Heart left ventricle (tissue), 16 donors: ENCODE results near the gene BTG4. TPM values are rescaled to one million over a fixed set of nuclear protein-coding genes. Genes with fewer than 3 reads are reported as not detected.

Experiments
- ATAC-seq, 4 donors: fragments of 200-7000 bp; cut with Tn5 transposase; one replicate each; pipeline ENCODE4 v1.9.1; 2020 to 2022; ENCODE audit warnings: moderate library complexity in 4 of 4, mild to moderate bottlenecking in 3 of 4, moderate number of reproducible peaks in 1 of 4
- DNase-seq, 5 donors: peaks; one replicate each; pipeline ENCODE4 v3.0.0-alpha.2; 2020
- H3K27ac ChIP-seq, 12 donors: fragments of 200-600 bp; sonication (generic) in 4 of 12; one replicate each; pipeline versions ENCODE4 v1.5.0 to v1.8.0; 2016 to 2022; ENCODE audit warnings: mild to moderate bottlenecking in 2 of 12
- H3K27me3 ChIP-seq, 9 donors: fragments of 200-600 bp; sonication (generic) in 2 of 9; one replicate each; pipeline versions ENCODE4 v1.5.1 to v1.8.0; 2016 to 2022; ENCODE audit warnings: mild to moderate bottlenecking in 3 of 9
- H3K36me3 ChIP-seq, 9 donors: fragments of 200-600 bp; sonication (generic) in 2 of 9; one replicate each; pipeline versions ENCODE4 v1.5.0 to v1.8.0; 2018 to 2022; ENCODE audit warnings: mild to moderate bottlenecking in 2 of 9
- H3K4me1 ChIP-seq, 12 donors: fragments of 200-600 bp; sonication (generic) in 4 of 12; one replicate each; pipeline versions ENCODE4 v1.5.0 to v1.8.0; 2016 to 2022; ENCODE audit warnings: mild to moderate bottlenecking in 3 of 12
- H3K4me3 ChIP-seq, 12 donors: fragments of 200-600 bp; sonication (generic) in 4 of 12; one replicate each; pipeline versions ENCODE4 v1.5.0 to v1.8.0; 2017 to 2022; ENCODE audit warnings: mild to moderate bottlenecking in 9 of 12, moderate library complexity in 4 of 12
- H3K9me3 ChIP-seq, 12 donors: fragments of 200-600 bp; sonication (generic) in 4 of 12; one replicate each; pipeline versions ENCODE4 v1.5.0 to v1.8.0; 2016 to 2022; ENCODE audit warnings: mild to moderate bottlenecking in 1 of 12
- CTCF ChIP-seq, 12 donors: fragments of 200-600 bp; sonication (generic) in 4 of 12; IDR thresholded peaks; one replicate each; pipeline versions ENCODE4 v1.5.0 to v1.8.0; 2018 to 2022; ENCODE audit warnings: antibody characterized with exemption in 12 of 12, mild to moderate bottlenecking in 5 of 12
- POLR2A ChIP-seq, 2 donors: fragments of 450-650 bp; IDR thresholded peaks; one replicate each; pipeline ENCODE4 v1.6.1; 2017; ENCODE audit warnings: antibody characterized with exemption in 2 of 2, mild to moderate bottlenecking in 2 of 2, moderate library complexity in 2 of 2
- WGBS, 4 donors: extraction: QIAGEN DNeasy Blood & Tissue Kit in 2 of 4; methylation state at CpG; one replicate each; pipeline versions ENCODE4 v1.1.5 to v1.1.7; 2013 to 2018; 5-methylcytosine and 5-hydroxymethylcytosine counted together
- intact Hi-C, 10 donors: fragments of 100-400 bp; cut with DNase I; formaldehyde crosslinking; loops; one replicate each; pipeline versions ENCODE4 v1.11.1 to v1.14.2; 2022
- polyA plus RNA-seq, 2 donors: library from polyadenylated mRNA; stranded (reverse); fragments of 200-250 nt; gene quantifications; one replicate each; pipeline ENCODE4 v1.2.3, GENCODE V29; 2013
- total RNA-seq, 9 donors: library from RNA; depleted of rRNA in 2 of 9; stranded (reverse); fragments of >200 nt in 2 of 9; fragmentation: NEBNext Ultra II Directional in 3 of 9; extraction: Animal tissue kit (Norgen Biotek cat#: 25700) in 3 of 9; gene quantifications; one replicate each; pipeline versions ENCODE4 v1.1.0 to v1.2.4, GENCODE V29; 2016 to 2023
- donor health status: ischemic (EF 13 %, LVEDD 7.1; RV severe dilation, severe dysfunction).
- donor health status: healthy with polysubstance abuse.
- donor health status: DM: no; HTN: yes; CAD: no.
- donor health status: DM: no; HTN: no; CAD: no.
- donor health status: ischemic (EF 25% LVEDD 6.9; RV normal size, moderate dysfunction).
- donor health status: ischemic (EF 25% LVEDD 5.7; RV mildly dilated, moderate dysfunction).
- donor health status: healthy.
- donor health status: DM: yes; HTN: yes; CAD: no.
- donor health status: ischemic (EF 35%, LVEDD 5.7; RV mildly dilated, moderate dysfunction).
- donor health status: nonischemic (EF 11% LVEDD 7.7; RV severe dilation, severe dysfunction).
- donor health status: DM: yes; HTN: yes; CAD: no.
- donor health status: PGD.
- donor health status: ischemic (EF 29% LVEDD 5.4; RV normal size, mild dysfunction).
- donor health status: nonischemic (EF 23%, LVEDD 6.1; RV moderate dilation, normal function).

The BTG4 gene
- total and polyA plus RNA-seq, 11 donors = not detected

DNA sequence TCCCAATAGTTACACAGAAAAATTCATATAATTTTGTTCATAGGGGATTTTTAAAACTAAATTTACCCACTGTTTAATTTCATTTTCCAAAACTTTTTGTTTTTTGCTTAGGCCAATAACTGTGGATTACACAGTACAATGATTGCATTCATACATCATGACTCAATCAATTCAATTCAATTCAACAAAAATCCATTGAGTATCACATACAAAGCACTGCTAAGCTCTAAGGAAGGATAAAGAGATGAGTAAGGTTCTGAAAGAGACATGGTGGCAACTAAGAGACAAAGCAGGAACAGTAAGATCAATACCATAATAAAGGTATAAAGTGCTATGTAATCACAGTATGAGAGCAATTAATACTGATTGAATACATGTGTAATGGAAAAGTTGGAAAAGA lies 18.9 kb upstream of the BTG4 start:
- Histone ChIP-seq H3K9me3 (no peaks in the 10 kb centered on the region), H3K4me1 (no peaks in the 10 kb centered on the region), H3K36me3 (no peaks in the 10 kb centered on the region), H3K4me3 (no peak overlapping the region), H3K27me3 (peaks cover 0 to 11% (median 2%) of the 10 kb centered on the region in 9 donors), H3K27ac (no peak overlapping the region)
- ATAC-seq (no peak), DNase-seq (no peak)
- TF ChIP-seq CTCF (IDR thresholded peaks at IDR 0.05) = no peak
- no peak for TF ChIP-seq POLR2A (IDR thresholded peaks at IDR 0.05)
- intact Hi-C loops = no loop called here

GRCh38 chr11:111530091-111530490 lies 17.9 kb upstream of the BTG4 start:
- H3K27me3 ChIP-seq = peaks cover 0 to 11% (median 0%) of the 10 kb centered on the region in 9 donors

DNA sequence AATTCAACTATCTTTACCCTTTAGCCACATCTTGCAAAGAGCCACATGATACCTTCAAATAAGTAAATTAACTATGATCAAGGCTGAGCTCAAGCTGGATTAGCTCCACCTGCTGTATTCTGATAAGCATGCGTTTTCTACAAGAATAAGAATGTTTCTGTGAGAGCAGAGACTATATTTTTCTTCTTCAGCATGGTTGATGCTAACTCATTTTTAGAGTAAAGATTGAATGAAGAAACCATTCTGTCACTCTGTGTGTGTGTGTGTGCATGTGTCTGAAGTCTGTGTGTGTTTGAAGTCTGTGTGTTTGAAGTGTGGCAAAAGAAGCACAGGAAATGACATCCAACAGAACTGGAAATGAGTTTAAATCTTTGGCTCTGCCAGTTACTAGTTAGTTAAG lies 16.4 kb upstream of the BTG4 start:
- WGBS, 4 donors = 43 to 59% (median 57%) methylated on average over 1 of the region's 1 CpG
- no peak for ATAC-seq
- no peak overlapping the region for H3K4me3 ChIP-seq

More at GRCh38 chr11:111530091-111530490, 17.9 kb upstream of the BTG4 start:
- H3K9me3 ChIP-seq = no peaks in the 10 kb centered on the region
- intact Hi-C loops = no loop called here
- no peak overlapping the region for H3K4me3 ChIP-seq
- TF ChIP-seq CTCF (IDR thresholded peaks at IDR 0.05) (no peak), POLR2A (IDR thresholded peaks at IDR 0.05) (no peak)
- WGBS, 4 donors = 78 to 85% (median 81%) methylated on average over 3 of the region's 3 CpGs
- H3K36me3 ChIP-seq = no peaks in the 10 kb centered on the region
- no peak overlapping the region for H3K27ac ChIP-seq
- no peak for ATAC-seq
- H3K4me1 ChIP-seq = no peaks in the 10 kb centered on the region
- no peak for DNase-seq

DNA sequence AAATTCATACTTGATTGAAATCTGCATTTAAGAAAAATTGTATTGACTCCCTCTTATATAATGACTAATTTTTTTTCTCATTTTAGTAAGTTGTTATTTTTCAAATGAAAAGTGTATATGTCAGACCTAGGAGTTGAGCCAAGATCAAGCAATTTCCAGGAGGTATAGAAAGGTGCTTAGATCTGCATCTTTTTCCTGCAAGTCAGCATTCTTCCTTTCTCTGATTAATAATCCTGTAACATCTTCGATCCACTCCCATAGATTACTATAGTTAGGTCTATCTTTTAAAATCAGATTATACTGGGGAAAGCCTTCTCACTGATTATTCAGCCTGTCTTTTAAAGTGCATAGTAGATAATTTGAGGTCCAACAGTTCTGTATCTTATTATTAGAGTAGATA lies 15.1 kb upstream of the BTG4 start:
- no peak overlapping the region for H3K4me3 ChIP-seq
- intact Hi-C loops = no loop called here
- no peaks in the 10 kb centered on the region for H3K9me3 ChIP-seq
- TF ChIP-seq POLR2A (IDR thresholded peaks at IDR 0.05) (no peak), CTCF (IDR thresholded peaks at IDR 0.05) (no peak)
- 85 to 92% (median 87%) methylated on average over 1 of the region's 1 CpG for WGBS, 4 donors
- no peaks in the 10 kb centered on the region for H3K27me3 ChIP-seq
- DNase-seq (no peak), ATAC-seq (no peak)
- no peaks in the 10 kb centered on the region for H3K36me3 ChIP-seq
- no peak overlapping the region for H3K27ac ChIP-seq
- H3K4me1 ChIP-seq = no peaks in the 10 kb centered on the region

More for the DNA sequence above, 16.4 kb upstream of the BTG4 start:
- Histone ChIP-seq H3K9me3 (no peaks in the 10 kb centered on the region), H3K4me1 (no peaks in the 10 kb centered on the region), H3K36me3 (no peaks in the 10 kb centered on the region), H3K27ac (no peak overlapping the region), H3K27me3 (peaks cover 0 to 2% (median 0%) of the 10 kb centered on the region in 9 donors)
- no peak for DNase-seq
- TF ChIP-seq CTCF (IDR thresholded peaks at IDR 0.05) (no peak), POLR2A (IDR thresholded peaks at IDR 0.05) (no peak)
- intact Hi-C loops = no loop called here
